ENCODE measurements around the gene TBCB.

TBCB gene

DNA sequence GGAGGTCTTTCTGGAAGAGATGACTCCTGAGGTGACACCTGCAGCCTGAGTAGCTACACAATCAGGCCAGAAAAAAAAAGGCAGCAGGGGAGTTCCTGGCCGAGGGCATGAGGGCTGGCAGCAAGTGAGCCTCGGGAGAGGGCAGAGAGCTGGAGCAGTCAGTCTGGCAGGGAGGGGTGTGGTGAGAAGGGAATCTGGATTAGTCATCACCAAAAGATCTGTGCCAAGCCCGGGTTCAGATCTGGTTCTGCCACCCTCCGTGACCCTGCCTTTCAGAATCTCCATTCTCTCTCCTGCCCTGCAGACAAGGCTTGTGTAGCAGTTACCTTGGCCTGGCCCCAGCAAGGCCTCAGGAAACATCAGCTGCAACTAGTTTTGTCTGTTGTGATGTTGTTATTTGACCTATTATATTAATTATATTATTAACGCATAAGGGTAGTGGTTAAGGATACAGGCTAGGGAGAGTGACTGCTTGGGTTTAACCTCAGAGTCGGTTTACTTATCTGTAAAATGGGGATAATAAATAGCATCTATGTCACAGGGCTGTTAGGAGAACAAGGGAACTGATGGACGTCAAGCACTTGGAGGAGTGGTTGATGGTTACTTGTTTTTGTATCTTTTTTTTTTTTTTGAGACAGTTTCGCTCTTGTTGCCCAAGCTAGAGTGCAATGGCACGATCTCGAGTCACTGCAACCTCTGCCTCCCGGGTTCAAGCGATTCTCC lies 21.9 kb downstream of the TBCB start:
- H3K27me3 ChIP-seq (ENCODE audit: control insufficient read depth in 1 of 2, insufficient read depth in 2 of 2, low read length in 2 of 2): no peaks in the 10 kb centered on the region
- H3K9me3 ChIP-seq (ENCODE audit: control insufficient read depth in 2 of 2, low read length in 2 of 2): no peaks in the 10 kb centered on the region
- H3K4me3 ChIP-seq (ENCODE audit: low read length in 2 of 2): peak overlapping the region in 1 of 2 donors; percentile 22
- peaks cover 22% of the 10 kb centered on the region for H3K4me1 ChIP-seq (ENCODE audit: control insufficient read depth, insufficient read depth, low read length)
- no peaks in the 10 kb centered on the region for H3K36me3 ChIP-seq (ENCODE audit: control insufficient read depth in 2 of 2, insufficient read depth in 2 of 2, low read length in 2 of 2)
- H3K9ac ChIP-seq (ENCODE audit: low read length in 2 of 2): no peak overlapping the region
- H3K27ac ChIP-seq (ENCODE audit: low read length): peak overlapping the region; percentile 41

DNA sequence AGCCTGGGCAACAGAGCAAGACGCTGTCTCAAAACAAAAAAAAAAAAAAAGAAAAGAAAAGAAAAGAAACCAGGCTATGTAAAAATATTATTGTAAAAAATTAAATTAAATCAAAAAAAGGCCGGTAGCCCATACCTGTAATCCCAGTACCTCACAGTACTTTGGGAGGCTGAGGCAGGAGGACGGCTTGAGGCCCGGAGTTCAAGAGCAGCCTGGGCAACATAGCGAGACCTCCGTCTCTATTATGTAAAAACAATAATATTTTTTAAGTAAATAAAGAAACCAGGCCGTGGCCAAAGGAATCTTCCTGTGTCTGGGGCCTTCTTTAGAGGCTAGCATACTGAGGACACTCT lies 23.8 kb downstream of the TBCB start:
- Histone ChIP-seq H3K36me3 (ENCODE audit: control insufficient read depth in 2 of 2, insufficient read depth in 2 of 2, low read length in 2 of 2) (peaks cover 7 to 8% of the 10 kb centered on the region in 2 donors), H3K4me1 (ENCODE audit: control insufficient read depth, insufficient read depth, low read length) (peaks cover 22% of the 10 kb centered on the region), H3K27ac (ENCODE audit: low read length) (peak overlapping the region; percentile 99), H3K9ac (ENCODE audit: low read length in 2 of 2) (peak overlapping the region; percentile 95 to 100), H3K27me3 (ENCODE audit: control insufficient read depth in 1 of 2, insufficient read depth in 2 of 2, low read length in 2 of 2) (no peaks in the 10 kb centered on the region), H3K9me3 (ENCODE audit: control insufficient read depth in 2 of 2, low read length in 2 of 2) (no peaks in the 10 kb centered on the region), H3K4me3 (ENCODE audit: low read length in 2 of 2) (peak overlapping the region; percentile 96 to 98)

DNA sequence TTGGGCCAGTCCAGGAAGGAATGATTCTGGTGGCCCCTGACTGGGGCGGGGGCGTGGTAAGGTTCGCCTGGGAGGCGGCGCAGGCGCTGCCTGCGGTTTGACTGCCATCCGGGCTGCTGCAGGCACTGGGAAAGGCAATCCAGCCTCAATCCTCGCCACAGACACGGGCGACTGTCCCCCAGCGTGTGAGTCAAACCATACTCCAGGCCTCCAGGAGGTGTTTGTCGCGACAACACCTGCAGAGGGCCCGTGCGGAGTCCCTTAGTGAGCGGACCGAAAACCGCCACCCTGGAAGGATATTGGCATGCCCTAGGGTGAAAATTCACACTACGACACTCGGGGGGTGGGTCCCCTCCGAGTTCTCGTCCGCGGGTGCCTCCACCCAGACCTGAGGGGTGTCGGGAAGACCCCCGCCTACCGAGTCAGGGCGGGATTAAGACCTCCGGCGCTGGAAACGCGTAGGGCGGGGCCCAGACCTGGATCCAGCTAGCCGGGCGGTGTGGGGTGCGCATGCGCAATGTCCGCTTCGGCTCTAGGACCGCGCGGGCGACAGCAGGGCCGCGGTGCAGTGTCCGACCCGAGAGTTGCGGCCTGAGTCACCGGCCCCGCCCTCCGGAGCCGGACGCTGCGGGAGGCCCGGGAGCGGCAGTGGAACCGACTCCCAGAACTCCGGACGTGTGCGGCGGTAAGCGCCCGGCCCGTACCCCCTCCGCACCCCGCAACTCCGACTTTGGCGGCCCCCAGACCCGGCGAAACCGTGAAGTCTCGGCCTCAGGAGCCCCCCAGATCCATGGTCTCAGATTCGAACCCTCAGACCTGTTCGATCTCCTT lies 24.4 kb downstream of the TBCB start, which contains the start of gene CAPNS1:
CAPNS1 (plus strand) TSS at position 594 of the 831 bp plus-strand sequence. CDS start 946 bp downstream, outside the sequence.
- H3K4me3 ChIP-seq (ENCODE audit: low read length in 2 of 2): peak within 1 kb of the TSS; percentile 96 to 98
- H3K27ac ChIP-seq (ENCODE audit: low read length): peak within 1 kb of the TSS; percentile 99
- H3K9ac ChIP-seq (ENCODE audit: low read length in 2 of 2): peak within 1 kb of the TSS; percentile 99 to 100
- peaks cover 22% of the 10 kb centered on the region for H3K4me1 ChIP-seq (ENCODE audit: control insufficient read depth, insufficient read depth, low read length)
- H3K9me3 ChIP-seq (ENCODE audit: control insufficient read depth in 2 of 2, low read length in 2 of 2): no peaks in the 10 kb centered on the region
- no peaks in the 10 kb centered on the region for H3K27me3 ChIP-seq (ENCODE audit: control insufficient read depth in 1 of 2, insufficient read depth in 2 of 2, low read length in 2 of 2)
- H3K36me3 ChIP-seq (ENCODE audit: control insufficient read depth in 2 of 2, insufficient read depth in 2 of 2, low read length in 2 of 2): peaks cover 9 to 12% of the 10 kb centered on the region in 2 donors

DNA sequence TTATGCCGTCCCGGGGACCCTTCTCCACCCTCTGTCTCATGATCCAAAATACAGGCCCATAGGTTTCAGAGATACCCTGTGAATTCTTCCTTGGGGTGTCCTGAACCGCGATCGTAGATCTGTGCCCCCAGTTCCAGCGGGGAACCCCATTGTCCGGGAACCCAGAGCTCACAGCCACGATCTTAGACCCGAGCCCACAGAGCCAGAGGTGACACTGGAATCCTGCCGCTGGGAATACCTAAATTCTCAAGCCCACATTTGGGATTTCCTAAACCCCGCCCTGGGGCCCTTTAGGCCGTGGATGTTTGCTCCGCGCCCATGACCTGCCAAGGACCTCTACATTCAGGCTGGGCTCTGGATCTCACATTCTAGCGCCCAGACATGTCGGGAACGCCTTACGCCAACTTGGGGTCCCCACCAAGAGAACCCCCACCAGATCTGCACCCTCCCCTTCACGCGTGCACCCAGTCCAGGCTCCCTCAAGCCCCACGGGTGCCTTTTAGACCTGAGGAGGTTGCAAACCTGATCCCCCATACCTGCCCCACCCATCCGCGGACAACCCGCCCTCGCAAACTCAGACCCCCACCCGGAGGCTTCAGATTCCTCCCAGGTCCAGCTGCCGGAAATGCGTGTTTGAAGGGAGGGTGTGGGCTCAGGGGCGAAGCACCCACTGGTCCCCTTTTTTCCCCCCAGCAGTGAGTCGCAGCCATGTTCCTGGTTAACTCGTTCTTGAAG lies 25.2 kb downstream of the TBCB start:
- H3K27ac ChIP-seq (ENCODE audit: low read length): peak overlapping the region; percentile 99
- H3K36me3 ChIP-seq (ENCODE audit: control insufficient read depth in 2 of 2, insufficient read depth in 2 of 2, low read length in 2 of 2): peaks cover 12 to 14% of the 10 kb centered on the region in 2 donors
- H3K4me3 ChIP-seq (ENCODE audit: low read length in 2 of 2): peak overlapping the region; percentile 96 to 98
- peaks cover 22% of the 10 kb centered on the region for H3K4me1 ChIP-seq (ENCODE audit: control insufficient read depth, insufficient read depth, low read length)
- H3K27me3 ChIP-seq (ENCODE audit: control insufficient read depth in 1 of 2, insufficient read depth in 2 of 2, low read length in 2 of 2): no peaks in the 10 kb centered on the region
- H3K9me3 ChIP-seq (ENCODE audit: control insufficient read depth in 2 of 2, low read length in 2 of 2): no peaks in the 10 kb centered on the region
- peak overlapping the region; percentile 99 to 100 for H3K9ac ChIP-seq (ENCODE audit: low read length in 2 of 2)

DNA sequence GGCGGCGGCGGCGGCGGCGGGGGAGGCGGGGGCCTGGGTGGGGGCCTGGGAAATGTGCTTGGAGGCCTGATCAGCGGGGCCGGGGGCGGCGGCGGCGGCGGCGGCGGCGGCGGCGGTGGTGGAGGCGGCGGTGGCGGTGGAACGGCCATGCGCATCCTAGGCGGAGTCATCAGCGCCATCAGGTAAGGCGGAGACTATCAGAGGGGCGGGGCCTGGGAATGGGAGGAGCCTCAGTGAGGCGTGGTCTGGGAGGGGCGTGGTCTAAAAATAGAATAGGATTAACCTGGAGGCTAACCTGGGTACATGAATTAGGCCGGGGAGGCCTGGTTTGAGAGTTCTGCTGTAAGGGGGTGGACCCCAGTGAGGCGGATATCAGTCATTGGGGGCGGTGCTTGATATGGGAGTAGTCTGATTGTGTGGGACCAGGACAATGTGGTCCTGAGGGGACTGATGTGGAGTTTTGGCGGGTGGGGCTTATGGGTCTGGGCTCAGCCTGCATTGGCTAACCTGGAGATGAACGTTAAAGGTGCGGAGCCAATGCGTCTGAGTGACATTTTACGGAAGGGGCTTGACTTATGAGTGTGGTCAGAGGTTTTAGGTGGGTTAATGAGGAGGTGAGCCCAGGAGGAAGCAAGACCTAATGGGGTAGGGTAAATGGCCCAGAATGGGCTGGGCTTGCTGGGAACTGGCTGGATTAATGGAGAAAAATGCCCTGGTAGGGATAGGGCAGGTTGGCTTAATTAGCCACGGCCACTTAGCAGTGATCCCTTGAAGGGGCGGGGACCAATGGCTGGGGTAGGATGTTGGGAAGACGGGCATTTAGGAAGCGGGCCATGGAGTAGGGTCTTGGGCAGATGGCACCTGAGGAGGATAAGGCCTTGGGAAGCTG lies 26.0 kb downstream of the TBCB start:
- peaks cover 20% of the 10 kb centered on the region for H3K4me1 ChIP-seq (ENCODE audit: control insufficient read depth, insufficient read depth, low read length)
- H3K4me3 ChIP-seq (ENCODE audit: low read length in 2 of 2): peak overlapping the region; percentile 47 to 98
- peak overlapping the region; percentile 5 to 100 for H3K9ac ChIP-seq (ENCODE audit: low read length in 2 of 2)
- H3K36me3 ChIP-seq (ENCODE audit: control insufficient read depth in 2 of 2, insufficient read depth in 2 of 2, low read length in 2 of 2): peaks cover 21 to 22% of the 10 kb centered on the region in 2 donors
- H3K9me3 ChIP-seq (ENCODE audit: control insufficient read depth in 2 of 2, low read length in 2 of 2): no peaks in the 10 kb centered on the region
- H3K27me3 ChIP-seq (ENCODE audit: control insufficient read depth in 1 of 2, insufficient read depth in 2 of 2, low read length in 2 of 2): no peaks in the 10 kb centered on the region
- H3K27ac ChIP-seq (ENCODE audit: low read length): peak overlapping the region; percentile 99

DNA sequence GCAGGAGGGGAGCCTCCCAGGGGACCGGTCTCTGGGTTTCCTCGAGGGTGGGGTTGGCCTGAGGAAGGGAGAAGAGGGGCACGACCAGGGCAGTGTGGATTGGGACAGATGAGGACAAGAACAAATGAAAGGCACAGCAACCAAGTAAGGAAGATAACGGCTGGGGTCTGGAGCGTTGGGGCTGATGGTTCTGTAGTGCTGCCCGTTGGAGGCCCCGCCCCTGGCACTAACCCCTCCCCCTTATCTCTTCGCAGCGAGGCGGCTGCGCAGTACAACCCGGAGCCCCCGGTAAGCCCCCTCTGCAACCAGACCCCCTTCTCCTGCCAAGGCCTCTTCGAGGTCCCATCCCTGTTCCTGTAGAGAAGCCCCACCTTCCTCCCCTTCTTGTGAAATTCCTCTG lies 26.8 kb downstream of the TBCB start:
- H3K9me3 ChIP-seq (ENCODE audit: control insufficient read depth in 2 of 2, low read length in 2 of 2): no peaks in the 10 kb centered on the region
- H3K27ac ChIP-seq (ENCODE audit: low read length): peak overlapping the region; percentile 31
- H3K4me3 ChIP-seq (ENCODE audit: low read length in 2 of 2): no peak overlapping the region
- H3K9ac ChIP-seq (ENCODE audit: low read length in 2 of 2): no peak overlapping the region
- no peaks in the 10 kb centered on the region for H3K27me3 ChIP-seq (ENCODE audit: control insufficient read depth in 1 of 2, insufficient read depth in 2 of 2, low read length in 2 of 2)
- peaks cover 28 to 29% of the 10 kb centered on the region in 2 donors for H3K36me3 ChIP-seq (ENCODE audit: control insufficient read depth in 2 of 2, insufficient read depth in 2 of 2, low read length in 2 of 2)
- peaks cover 14% of the 10 kb centered on the region for H3K4me1 ChIP-seq (ENCODE audit: control insufficient read depth, insufficient read depth, low read length)

DNA sequence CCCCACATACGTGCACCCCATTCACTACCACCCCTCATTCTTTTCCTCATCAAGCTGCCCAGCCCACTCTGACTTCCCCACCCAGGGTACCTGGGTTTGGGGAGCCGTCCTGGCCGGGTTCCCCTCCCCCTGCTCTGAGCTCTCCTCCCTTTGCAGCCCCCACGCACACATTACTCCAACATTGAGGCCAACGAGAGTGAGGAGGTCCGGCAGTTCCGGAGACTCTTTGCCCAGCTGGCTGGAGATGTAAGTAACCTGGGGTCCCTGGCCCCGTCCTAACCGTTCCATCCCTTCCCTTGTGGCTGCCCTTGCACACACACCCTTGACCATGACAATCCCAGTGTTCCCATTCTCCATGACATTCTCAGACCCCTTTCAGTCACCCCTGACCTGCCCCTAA lies 27.2 kb downstream of the TBCB start:
- Histone ChIP-seq H3K36me3 (ENCODE audit: control insufficient read depth in 2 of 2, insufficient read depth in 2 of 2, low read length in 2 of 2) (peaks cover 30 to 32% of the 10 kb centered on the region in 2 donors), H3K4me3 (ENCODE audit: low read length in 2 of 2) (no peak overlapping the region)

DNA sequence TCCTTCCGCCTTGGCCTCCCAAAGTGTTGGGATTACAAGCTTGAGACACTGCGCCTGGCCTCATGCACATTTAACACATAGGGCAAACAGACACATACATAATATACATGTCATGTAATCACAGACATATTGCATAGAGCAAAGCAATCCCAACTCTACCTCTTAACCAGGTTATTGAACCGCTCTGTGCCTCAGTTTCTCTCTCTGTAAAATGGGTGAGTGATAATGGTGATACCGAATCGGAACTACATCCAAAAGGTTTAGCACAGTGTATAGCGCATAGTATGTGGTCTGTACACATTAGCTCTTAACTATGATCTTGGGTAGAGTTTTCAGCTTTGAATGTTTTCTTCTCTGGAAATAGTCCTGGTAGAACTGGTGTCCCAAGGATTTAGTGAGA lies 29.4 kb downstream of the TBCB start:
- H3K36me3 ChIP-seq (ENCODE audit: control insufficient read depth in 2 of 2, insufficient read depth in 2 of 2, low read length in 2 of 2): peaks cover 38 to 45% of the 10 kb centered on the region in 2 donors

More for the DNA sequence above, 27.2 kb downstream of the TBCB start:
- H3K9ac ChIP-seq (ENCODE audit: low read length in 2 of 2): no peak overlapping the region
- no peaks in the 10 kb centered on the region for H3K27me3 ChIP-seq (ENCODE audit: control insufficient read depth in 1 of 2, insufficient read depth in 2 of 2, low read length in 2 of 2)
- H3K9me3 ChIP-seq (ENCODE audit: control insufficient read depth in 2 of 2, low read length in 2 of 2): no peaks in the 10 kb centered on the region
- H3K27ac ChIP-seq (ENCODE audit: low read length): no peak overlapping the region
- peaks cover 13% of the 10 kb centered on the region for H3K4me1 ChIP-seq (ENCODE audit: control insufficient read depth, insufficient read depth, low read length)

DNA sequence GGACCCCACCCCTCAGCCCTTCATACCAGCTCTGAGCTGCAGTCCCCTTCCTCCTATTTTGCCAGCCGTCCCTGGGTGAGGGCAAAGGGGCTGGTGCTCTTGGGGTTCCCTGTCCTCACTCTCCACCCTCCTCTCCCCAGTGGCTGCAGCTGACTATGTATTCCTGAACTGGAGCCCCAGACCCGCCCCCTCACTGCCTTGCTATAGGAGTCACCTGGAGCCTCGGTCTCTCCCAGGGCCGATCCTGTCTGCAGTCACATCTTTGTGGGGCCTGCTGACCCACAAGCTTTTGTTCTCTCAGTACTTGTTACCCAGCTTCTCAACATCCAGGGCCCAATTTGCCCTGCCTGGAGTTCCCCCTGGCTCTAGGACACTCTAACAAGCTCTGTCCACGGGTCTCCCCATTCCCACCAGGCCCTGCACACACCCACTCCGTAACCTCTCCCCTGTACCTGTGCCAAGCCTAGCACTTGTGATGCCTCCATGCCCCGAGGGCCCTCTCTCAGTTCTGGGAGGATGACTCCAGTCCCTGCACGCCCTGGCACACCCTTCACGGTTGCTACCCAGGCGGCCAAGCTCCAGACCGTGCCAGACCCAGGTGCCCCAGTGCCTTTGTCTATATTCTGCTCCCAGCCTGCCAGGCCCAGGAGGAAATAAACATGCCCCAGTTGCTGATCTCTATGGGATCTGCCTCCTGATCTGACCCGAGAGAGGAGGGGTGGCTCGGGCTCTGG lies 34.6 kb downstream of the TBCB start:
- H3K4me1 ChIP-seq (ENCODE audit: control insufficient read depth, insufficient read depth, low read length): peaks cover 15% of the 10 kb centered on the region
- no peak overlapping the region for H3K4me3 ChIP-seq (ENCODE audit: low read length in 2 of 2)
- H3K9me3 ChIP-seq (ENCODE audit: control insufficient read depth in 2 of 2, low read length in 2 of 2): no peaks in the 10 kb centered on the region
- H3K36me3 ChIP-seq (ENCODE audit: control insufficient read depth in 2 of 2, insufficient read depth in 2 of 2, low read length in 2 of 2): peaks cover 36 to 39% of the 10 kb centered on the region in 2 donors
- H3K9ac ChIP-seq (ENCODE audit: low read length in 2 of 2): no peak overlapping the region
- H3K27ac ChIP-seq (ENCODE audit: low read length): no peak overlapping the region
- no peaks in the 10 kb centered on the region for H3K27me3 ChIP-seq (ENCODE audit: control insufficient read depth in 1 of 2, insufficient read depth in 2 of 2, low read length in 2 of 2)

More for the DNA sequence above, 29.4 kb downstream of the TBCB start:
- H3K27me3 ChIP-seq (ENCODE audit: control insufficient read depth in 1 of 2, insufficient read depth in 2 of 2, low read length in 2 of 2): no peaks in the 10 kb centered on the region
- no peak overlapping the region for H3K9ac ChIP-seq (ENCODE audit: low read length in 2 of 2)
- no peak overlapping the region for H3K4me3 ChIP-seq (ENCODE audit: low read length in 2 of 2)
- H3K9me3 ChIP-seq (ENCODE audit: control insufficient read depth in 2 of 2, low read length in 2 of 2): no peaks in the 10 kb centered on the region
- H3K27ac ChIP-seq (ENCODE audit: low read length): no peak overlapping the region
- H3K4me1 ChIP-seq (ENCODE audit: control insufficient read depth, insufficient read depth, low read length): peaks cover 8% of the 10 kb centered on the region
